Measurements from ENCODE around the gene JOSD1. TPM values are rescaled to one million over a fixed set of nuclear protein-coding genes. Genes with fewer than 3 reads are reported as not detected.

Gene JOSD1
- total RNA-seq, 4 donors from 2014 or later, result 46.7 to 76.6 (median 62.2) TPM

GRCh38 chr22:38699784-38700183 lies 959 bp downstream of the JOSD1 start:
- Histone ChIP-seq H3K4me1 (peaks cover 49 to 55% of the 10 kb centered on the region in 2 donors), H3K9me3 (no peaks in the 10 kb centered on the region), H3K36me3 (no peaks in the 10 kb centered on the region), H3K27ac (peak overlapping the region; percentile 91 to 99 (median 98)), H3K27me3 (no peaks in the 10 kb centered on the region), H3K4me3 (replicated peaks in 1 of 3) (peak overlapping the region in 2 of 3 donors; percentile 91 to 98)
- intact Hi-C loops (cut with DNase I), result no loop called here
- TF ChIP-seq POLR2A (IDR thresholded peaks at IDR 0.05) (no peak), CTCF (IDR thresholded peaks at IDR 0.05) (no peak)
- WGBS, 2 donors, result 14 to 26% methylated on average over 6 of the region's 6 CpGs
- no peak for DNase-seq

GRCh38 chr22:38699143-38699542 lies 1.6 kb downstream of the JOSD1 start:
- Histone ChIP-seq H3K4me1 (peaks cover 49 to 51% of the 10 kb centered on the region in 2 donors), H3K27ac (peak overlapping the region; percentile 91 to 99 (median 98)), H3K4me3 (replicated peaks in 1 of 3) (peak overlapping the region in 2 of 3 donors; percentile 91 to 98), H3K36me3 (no peaks in the 10 kb centered on the region), H3K9me3 (no peaks in the 10 kb centered on the region), H3K27me3 (no peaks in the 10 kb centered on the region)
- intact Hi-C loops (cut with DNase I), result no loop called here
- 42 to 46% methylated on average over 5 of the region's 5 CpGs for WGBS, 2 donors
- TF ChIP-seq POLR2A (IDR thresholded peaks at IDR 0.05) (no peak), CTCF (IDR thresholded peaks at IDR 0.05) (no peak)
- no peak for DNase-seq

- peak overlapping the region in 1 of 3 donors; percentile 91 for H3K4me3 ChIP-seq (replicated peaks in 1 of 3)
- H3K9me3 ChIP-seq, result no peaks in the 10 kb centered on the region
- H3K4me1 ChIP-seq, result peaks cover 49 to 51% of the 10 kb centered on the region in 2 donors
- TF ChIP-seq CTCF (IDR thresholded peaks at IDR 0.05) (no peak), POLR2A (IDR thresholded peaks at IDR 0.05) (no peak)
- H3K27me3 ChIP-seq, result no peaks in the 10 kb centered on the region
- WGBS, 2 donors, result 81 to 89% methylated on average over 13 of the region's 13 CpGs
- intact Hi-C loops (cut with DNase I), result no loop called here
- H3K27ac ChIP-seq, result peak overlapping the region; percentile 56 to 99 (median 98)
- no peaks in the 10 kb centered on the region for H3K36me3 ChIP-seq
- DNase-seq, result no peak
Measured at GRCh38 chr22:38698407-38699094, 2.2 kb downstream of the JOSD1 start.

GRCh38 chr22:38697425-38698089 lies 3.2 kb downstream of the JOSD1 start:
- no peak overlapping the region for H3K4me3 ChIP-seq (replicated peaks in 1 of 3)
- no peaks in the 10 kb centered on the region for H3K9me3 ChIP-seq
- H3K27ac ChIP-seq, result peak overlapping the region; percentile 56 to 99 (median 98)
- TF ChIP-seq POLR2A (IDR thresholded peaks at IDR 0.05), result peak in 1 of 2 donors; percentile 11
- no peak for TF ChIP-seq CTCF (IDR thresholded peaks at IDR 0.05)
- intact Hi-C loops (cut with DNase I), result no loop called here
- 51% methylated on average over 8 of the region's 8 CpGs for WGBS, 2 donors
- peak; percentile 66 to 73 for DNase-seq
- H3K27me3 ChIP-seq, result no peaks in the 10 kb centered on the region
- peaks cover 49 to 51% of the 10 kb centered on the region in 2 donors for H3K4me1 ChIP-seq
- H3K36me3 ChIP-seq, result no peaks in the 10 kb centered on the region
